Spleen (tissue), 11 donors: ENCODE results near the gene BMP6. TPM values are rescaled to one million over a fixed set of nuclear protein-coding genes. Genes with fewer than 3 reads are reported as not detected.
A peak's percentile ranks its signal among the peaks of the same experiment; 100 is the strongest.

Source experiments
- DNase-seq: peaks from one replicate; pipeline ENCODE4 v3.0.0-alpha.2; 2020
- H3K27ac ChIP-seq, 8 donors: fragments of 200-600 bp; sonication (generic) in 7 of 8; 1 replicate in 4 of 8; 2 replicates in 4 of 8; pipeline versions ENCODE4 v1.5.0 to v1.8.0; 2016 to 2021; ENCODE audit warnings: inconsistent platforms in 4 of 8, mild to moderate bottlenecking in 4 of 8, moderate library complexity in 1 of 8
- H3K27me3 ChIP-seq, 7 donors: fragments of 200-600 bp; sonication (generic) in 6 of 7; replicated peaks in 1 of 7; 1 replicate in 4 of 7; 2 replicates in 3 of 7; pipeline versions ENCODE4 v1.5.0 to v1.8.0; 2016 to 2021; ENCODE audit warnings: inconsistent platforms in 3 of 7, mild to moderate bottlenecking in 1 of 7
- H3K36me3 ChIP-seq, 6 donors: fragments of 200-600 bp; sonication (generic) in 5 of 6; 1 replicate in 4 of 6; 2 replicates in 2 of 6; pipeline versions ENCODE4 v1.5.0 to v1.8.0; 2016 to 2021; ENCODE audit warnings: inconsistent platforms in 2 of 6
- H3K4me1 ChIP-seq, 6 donors: fragments of 200-600 bp; sonication (generic) in 5 of 6; 1 replicate in 3 of 6; 2 replicates in 3 of 6; pipeline versions ENCODE4 v1.5.0 to v1.8.0; 2016 to 2021; ENCODE audit warnings: inconsistent platforms in 3 of 6
- H3K4me3 ChIP-seq, 8 donors: fragments of 200-600 bp; sonication (generic) in 7 of 8; 1 replicate in 4 of 8; 2 replicates in 4 of 8; pipeline versions ENCODE4 v1.5.0 to v1.8.0; 2016 to 2021; ENCODE audit warnings: inconsistent platforms in 4 of 8, mild to moderate bottlenecking in 4 of 8, moderate library complexity in 2 of 8
- H3K9me3 ChIP-seq, 8 donors: fragments of 200-600 bp; sonication (generic) in 7 of 8; 1 replicate in 4 of 8; 2 replicates in 4 of 8; pipeline versions ENCODE4 v1.5.0 to v1.8.0; 2016 to 2021; ENCODE audit warnings: inconsistent platforms in 4 of 8
- CTCF ChIP-seq, 11 experiments: fragments of 200-600 bp in 7 of 11; fragments of 450-650 bp in 4 of 11; sonication (generic) in 4 of 11; IDR thresholded peaks in 8 of 11; conservative IDR thresholded peaks in 3 of 11; 1 replicate in 7 of 11; 2 replicates in 4 of 11; pipeline versions ENCODE4 v1.4.0 to v1.8.0; 2016 to 2021; ENCODE audit warnings: antibody characterized with exemption in 11 of 11, inconsistent platforms in 4 of 11, mild to moderate bottlenecking in 1 of 11
- POLR2A ChIP-seq, 3 donors: fragments of 450-650 bp; IDR thresholded peaks; one replicate each; pipeline ENCODE4 v1.5.1; 2017; ENCODE audit warnings: antibody characterized with exemption in 3 of 3, mild to moderate bottlenecking in 1 of 3
- POLR2AphosphoS5 ChIP-seq, 3 donors: sonication (generic); formaldehyde crosslinking; IDR thresholded peaks; one replicate each; pipeline ENCODE4 v1.5.1; 2017; ENCODE audit warnings: antibody characterized with exemption in 3 of 3
- WGBS, 5 donors: extraction: QIAGEN DNeasy Blood & Tissue Kit in 3 of 5; methylation state at CpG; one replicate each; pipeline versions ENCODE4 v1.1.5 to v1.1.7; 2013 to 2018; 5-methylcytosine and 5-hydroxymethylcytosine counted together
- intact Hi-C: fragments of 100-400 bp; cut with DNase I; formaldehyde crosslinking; loops from one replicate; pipeline ENCODE4 v1.15.0; 2023; ENCODE audit warnings: low total_unique reads
- polyA plus RNA-seq, 3 donors: library from polyadenylated mRNA; stranded (reverse); fragments of 200-250 nt; gene quantifications; one replicate each; pipeline ENCODE4 v1.2.1, GENCODE V29; 2013
- total RNA-seq, 7 donors: library from RNA; depleted of rRNA in 3 of 7; stranded (reverse); fragments of >200 nt in 3 of 7; fragmentation: NEBNext Ultra II Directional in 4 of 7; extraction: Animal tissue kit (Norgen Biotek cat#: 25700) in 4 of 7; gene quantifications; one replicate each; pipeline versions ENCODE4 v1.1.0 to v1.2.1, GENCODE V29; 2016 to 2021
- donor health status: healthy with polysubstance abuse.
- donor health status: DM: no; HTN: no; CAD: no; lungs with moderate emphysema.
- donor health status: DM: no; HTN: no; CAD: no.
- donor health status: Bipolar disorder and iron deficiency.
- donor health status: healthy.
- donor health status: DM: no; HTN: no; CAD: no.
- donor health status: DM: yes; HTN: yes; CAD: no.

The BMP6 gene
- total and polyA plus RNA-seq, 10 donors: 0.58 to 6.9 (median 4.8) TPM

- no peaks in the 10 kb centered on the region for H3K36me3 ChIP-seq
- no peaks in the 10 kb centered on the region for H3K4me1 ChIP-seq
- H3K4me3 ChIP-seq: no peak overlapping the region
- H3K27me3 ChIP-seq: peaks cover 0 to 9% (median 0%) of the 10 kb centered on the region in 7 donors
- H3K9me3 ChIP-seq: no peaks in the 10 kb centered on the region
- no peak for DNase-seq
- WGBS, 5 donors: 76 to 84% (median 78%) methylated on average over 4 of the region's 4 CpGs
- intact Hi-C loops: no loop called here
- H3K27ac ChIP-seq: no peak overlapping the region
- no peak for TF ChIP-seq CTCF (IDR thresholded peaks at IDR 0.05 in 8 of 11, conservative IDR thresholded peaks at IDR 0.05 in 3 of 11)
- no peak for TF ChIP-seq POLR2AphosphoS5 (IDR thresholded peaks at IDR 0.05)
- no peak for TF ChIP-seq POLR2A (IDR thresholded peaks at IDR 0.05)
Observed at GRCh38 chr6:7777074-7777473, 51.2 kb downstream of the BMP6 start.

- Histone ChIP-seq H3K27ac (no peak overlapping the region), H3K27me3 (no peaks in the 10 kb centered on the region), H3K9me3 (no peaks in the 10 kb centered on the region), H3K4me1 (peaks cover 0 to 13% (median 4%) of the 10 kb centered on the region in 6 donors), H3K36me3 (no peaks in the 10 kb centered on the region), H3K4me3 (no peak overlapping the region)
- WGBS, 5 donors: 79 to 90% (median 84%) methylated on average over 6 of the region's 6 CpGs
- intact Hi-C loops: no loop called here
- TF ChIP-seq POLR2A (IDR thresholded peaks at IDR 0.05) (no peak), CTCF (IDR thresholded peaks at IDR 0.05 in 8 of 11, conservative IDR thresholded peaks at IDR 0.05 in 3 of 11) (no peak), POLR2AphosphoS5 (IDR thresholded peaks at IDR 0.05) (no peak)
- DNase-seq: no peak
Observed at GRCh38 chr6:7781240-7781639, 55.3 kb downstream of the BMP6 start.

GRCh38 chr6:7784248-7784647 lies 58.3 kb downstream of the BMP6 start:
- H3K9me3 ChIP-seq: no peaks in the 10 kb centered on the region
- intact Hi-C loops: no loop called here
- DNase-seq: no peak
- TF ChIP-seq POLR2A (IDR thresholded peaks at IDR 0.05): no peak
- TF ChIP-seq POLR2AphosphoS5 (IDR thresholded peaks at IDR 0.05): no peak
- no peak for TF ChIP-seq CTCF (IDR thresholded peaks at IDR 0.05 in 8 of 11, conservative IDR thresholded peaks at IDR 0.05 in 3 of 11)
- H3K4me3 ChIP-seq: no peak overlapping the region
- H3K27me3 ChIP-seq: no peaks in the 10 kb centered on the region
- H3K27ac ChIP-seq: no peak overlapping the region
- H3K36me3 ChIP-seq: no peaks in the 10 kb centered on the region
- peaks cover 0 to 22% (median 6%) of the 10 kb centered on the region in 6 donors for H3K4me1 ChIP-seq
- 64 to 80% (median 76%) methylated on average over 6 of the region's 6 CpGs for WGBS, 5 donors

GRCh38 chr6:7784706-7785105 lies 58.8 kb downstream of the BMP6 start:
- peaks cover 0 to 22% (median 6%) of the 10 kb centered on the region in 6 donors for H3K4me1 ChIP-seq
- no peak for DNase-seq
- no peak overlapping the region for H3K4me3 ChIP-seq
- H3K9me3 ChIP-seq: no peaks in the 10 kb centered on the region
- no peaks in the 10 kb centered on the region for H3K36me3 ChIP-seq
- H3K27ac ChIP-seq: peak overlapping the region in 2 of 8 donors; percentile 4 to 31
- WGBS, 5 donors: 49 to 67% (median 57%) methylated on average over 2 of the region's 2 CpGs
- no peak for TF ChIP-seq CTCF (IDR thresholded peaks at IDR 0.05 in 8 of 11, conservative IDR thresholded peaks at IDR 0.05 in 3 of 11)
- no peaks in the 10 kb centered on the region for H3K27me3 ChIP-seq
- intact Hi-C loops: no loop called here
